ENCODE measurements around the gene KRTAP20-3.

Gene KRTAP20-3

GRCh38 chr21:30689822-30690221 lies 47.2 kb downstream of the KRTAP20-3 start:
- DNase-seq: no peak
